CD4-positive, alpha-beta T cell (primary cell): ENCODE data around the gene ZBTB43. TPM values are rescaled to one million over a fixed set of nuclear protein-coding genes. Genes with fewer than 3 reads are reported as not detected.
A peak's percentile ranks its signal among the peaks of the same experiment; 100 is the strongest.
"Not testable (repeated sequence)": the region's sequence is repeated elsewhere in the genome, so short reads cannot be mapped to it uniquely, and the experiment has no call there.

Experiments used
- ATAC-seq: fragments of 200-7000 bp; cut with Tn5 transposase; one replicate; pipeline ENCODE4 v1.10.0; 2022; ENCODE audit warnings: mild to moderate bottlenecking; ENCODE audit not compliant: poor library complexity
- CTCF ChIA-PET: fragments of 350-600 bp; sonication (Branson Sonifier 250); formaldehyde crosslinking; loops from one replicate; lab custom pipeline; 2021; ENCODE audit warnings: antibody characterized with exemption, inconsistent platforms; lab: Charles Lee
- POLR2A ChIA-PET: fragments of 350-600 bp; sonication (Branson Sonifier 250); formaldehyde crosslinking; loops from one replicate; lab custom pipeline; 2021; ENCODE audit warnings: antibody characterized with exemption, inconsistent platforms; lab: Charles Lee
- DNase-seq, 14 experiments: peaks; one replicate each; pipeline ENCODE4 v3.0.0-alpha.2; 2013 to 2020; ENCODE audit warnings: mixed read lengths in 2 of 14
- H3K27ac ChIP-seq, 2 donors: one replicate each; pipeline versions ENCODE4 v1.5.1 to v1.7.0; 2013; ENCODE audit warnings: low read length in 2 of 2, low read depth in 1 of 2, mild to moderate bottlenecking in 1 of 2
- H3K27me3 ChIP-seq, 2 experiments: 1 replicate in 1 of 2; 2 replicates in 1 of 2; pipeline versions ENCODE4 v1.6.1 to v1.7.0; 2013; ENCODE audit warnings: low read length in 2 of 2, control low read depth in 1 of 2, mild to moderate bottlenecking in 1 of 2, moderate library complexity in 1 of 2; ENCODE audit not compliant: insufficient read depth in 2 of 2, control insufficient read depth in 1 of 2
- H3K36me3 ChIP-seq: one replicate; pipeline ENCODE4 v1.6.1; 2013; ENCODE audit warnings: low read length, control low read depth; ENCODE audit not compliant: insufficient read depth
- H3K4me1 ChIP-seq: one replicate; pipeline ENCODE4 v1.6.1; 2013; ENCODE audit warnings: low read length, control low read depth; ENCODE audit not compliant: insufficient read depth
- H3K4me3 ChIP-seq: one replicate; pipeline ENCODE4 v1.5.1; 2013; ENCODE audit warnings: mild to moderate bottlenecking, low read length, moderate library complexity
- H3K9me3 ChIP-seq, 2 experiments: 1 replicate in 1 of 2; 2 replicates in 1 of 2; pipeline versions ENCODE4 v1.6.1 to v1.7.0; 2013; ENCODE audit warnings: low read length in 2 of 2, mild to moderate bottlenecking in 2 of 2, control low read depth in 1 of 2, moderate library complexity in 1 of 2; ENCODE audit not compliant: control insufficient read depth in 1 of 2, insufficient read depth in 1 of 2
- H3K27ac Mint-ChIP-seq: one replicate; pipeline ENCODE4 v1.8.0; 2020; ENCODE audit warnings: mixed read lengths
- H3K27me3 Mint-ChIP-seq: one replicate; pipeline ENCODE4 v1.8.0; 2021; ENCODE audit warnings: mixed read lengths
- H3K36me3 Mint-ChIP-seq: one replicate; pipeline ENCODE4 v1.8.0; 2021; ENCODE audit warnings: low read depth, mixed read lengths
- H3K4me1 Mint-ChIP-seq: one replicate; pipeline ENCODE4 v1.8.0; 2021; ENCODE audit warnings: low read depth, mixed read lengths
- H3K4me3 Mint-ChIP-seq: one replicate; pipeline ENCODE4 v1.8.0; 2020; ENCODE audit warnings: mild to moderate bottlenecking, mixed read lengths
- H3K9me3 Mint-ChIP-seq: one replicate; pipeline ENCODE4 v1.8.0; 2020; ENCODE audit warnings: mixed read lengths
- CTCF ChIP-seq: fragments of 200-600 bp; IDR thresholded peaks from one replicate; pipeline ENCODE4 v1.8.0; 2022; ENCODE audit warnings: antibody characterized with exemption, mild to moderate bottlenecking
- intact Hi-C, 2 experiments: fragments of 100-400 bp; cut with DNase I in 1 of 2; cut with micrococcal nuclease in 1 of 2; formaldehyde crosslinking; loops; one replicate each; pipeline versions ENCODE4 v1.15.1 to v1.9.0; 2023 to 2025; cut with DNase I, micrococcal nuclease
- total RNA-seq, 174 experiments: library from RNA in 2 of 174; stranded (reverse) in 2 of 174; gene quantifications; one replicate each; pipeline ENCODE4 v1.2.3 and lab custom pipeline; 2021 to 2026

ZBTB43 gene
- total RNA-seq, 2 experiments from 2014 or later: 47.7 to 50.8 TPM

GRCh38 chr9:126777733-126778132 lies 27.1 kb upstream of the ZBTB43 start:
- TF ChIP-seq CTCF: no peak
- H3K4me3 ChIP-seq: no peak overlapping the region
- H3K36me3 ChIP-seq: no peaks in the 10 kb centered on the region
- Mint-ChIP-seq H3K4me3 (no peak overlapping the region), H3K27me3 (peaks cover 44% of the 10 kb centered on the region), H3K4me1 (no peaks in the 10 kb centered on the region), H3K36me3 (no peaks in the 10 kb centered on the region), H3K9me3 (no peaks in the 10 kb centered on the region), H3K27ac (no peak overlapping the region)
- peaks cover 3% of the 10 kb centered on the region for H3K4me1 ChIP-seq
- intact Hi-C loops: no loop called here
- peaks cover 10 to 11% of the 10 kb centered on the region in 2 experiments for H3K27me3 ChIP-seq
- no peaks in the 10 kb centered on the region for H3K9me3 ChIP-seq
- no peak overlapping the region for H3K27ac ChIP-seq
- peak in 1 of 14 experiments; percentile 13 for DNase-seq
- ChIA-PET CTCF (interaction anchor here (6.7 kb wide), 1 partner anchor 73 kb away, joined by 157 read pairs; no protein-coding TSS in a partner anchor), POLR2A (interaction anchor here (1.2 kb wide), 1 partner anchor 55 kb away, joined by 3 read pairs; no protein-coding TSS in a partner anchor)
- no peak for ATAC-seq

GRCh38 chr9:126778141-126778540 lies 26.7 kb upstream of the ZBTB43 start:
- H3K27ac ChIP-seq: no peak overlapping the region
- intact Hi-C loops: no loop called here
- Mint-ChIP-seq H3K36me3 (no peaks in the 10 kb centered on the region), H3K4me3 (no peak overlapping the region), H3K27ac (no peak overlapping the region), H3K4me1 (no peaks in the 10 kb centered on the region), H3K27me3 (peaks cover 40% of the 10 kb centered on the region), H3K9me3 (no peaks in the 10 kb centered on the region)
- H3K4me3 ChIP-seq: no peak overlapping the region
- ATAC-seq (no peak), DNase-seq (no peak)
- TF ChIP-seq CTCF: no peak
- H3K4me1 ChIP-seq: peaks cover 3% of the 10 kb centered on the region
- no peaks in the 10 kb centered on the region for H3K9me3 ChIP-seq
- ChIA-PET CTCF (interaction anchor here (6.7 kb wide), 1 partner anchor 73 kb away, joined by 157 read pairs; no protein-coding TSS in a partner anchor), POLR2A (interaction anchor here (1.2 kb wide), 1 partner anchor 55 kb away, joined by 3 read pairs; no protein-coding TSS in a partner anchor)
- no peaks in the 10 kb centered on the region for H3K36me3 ChIP-seq
- H3K27me3 ChIP-seq: peaks cover 10 to 11% of the 10 kb centered on the region in 2 experiments

GRCh38 chr9:126778696-126779095 lies 26.1 kb upstream of the ZBTB43 start:
- H3K27ac ChIP-seq, ATAC-seq, H3K36me3 Mint-ChIP-seq, H3K4me3 ChIP-seq, H3K9me3 Mint-ChIP-seq, H3K4me1 Mint-ChIP-seq, DNase-seq, H3K36me3 ChIP-seq, intact Hi-C loops, H3K4me1 ChIP-seq, H3K4me3 Mint-ChIP-seq, H3K9me3 ChIP-seq, H3K27ac Mint-ChIP-seq: not testable (repeated sequence)
- peaks cover 10 to 11% of the 10 kb centered on the region in 2 experiments for H3K27me3 ChIP-seq
- CTCF ChIA-PET: interaction anchor here (6.7 kb wide), 1 partner anchor 74 kb away, joined by 157 read pairs; no protein-coding TSS in a partner anchor
- peaks cover 38% of the 10 kb centered on the region for H3K27me3 Mint-ChIP-seq
- POLR2A ChIA-PET: interaction anchor here (1.2 kb wide), 1 partner anchor 56 kb away, joined by 3 read pairs; no protein-coding TSS in a partner anchor
